Measurements from ENCODE around the gene WDR88.

- TF ChIP-seq, protein P1, sequence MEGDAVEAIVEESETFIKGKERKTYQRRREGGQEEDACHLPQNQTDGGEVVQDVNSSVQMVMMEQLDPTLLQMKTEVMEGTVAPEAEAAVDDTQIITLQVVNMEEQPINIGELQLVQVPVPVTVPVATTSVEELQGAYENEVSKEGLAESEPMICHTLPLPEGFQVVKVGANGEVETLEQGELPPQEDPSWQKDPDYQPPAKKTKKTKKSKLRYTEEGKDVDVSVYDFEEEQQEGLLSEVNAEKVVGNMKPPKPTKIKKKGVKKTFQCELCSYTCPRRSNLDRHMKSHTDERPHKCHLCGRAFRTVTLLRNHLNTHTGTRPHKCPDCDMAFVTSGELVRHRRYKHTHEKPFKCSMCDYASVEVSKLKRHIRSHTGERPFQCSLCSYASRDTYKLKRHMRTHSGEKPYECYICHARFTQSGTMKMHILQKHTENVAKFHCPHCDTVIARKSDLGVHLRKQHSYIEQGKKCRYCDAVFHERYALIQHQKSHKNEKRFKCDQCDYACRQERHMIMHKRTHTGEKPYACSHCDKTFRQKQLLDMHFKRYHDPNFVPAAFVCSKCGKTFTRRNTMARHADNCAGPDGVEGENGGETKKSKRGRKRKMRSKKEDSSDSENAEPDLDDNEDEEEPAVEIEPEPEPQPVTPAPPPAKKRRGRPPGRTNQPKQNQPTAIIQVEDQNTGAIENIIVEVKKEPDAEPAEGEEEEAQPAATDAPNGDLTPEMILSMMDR (IDR thresholded peaks at IDR 0.05): no peak
- no peak for TF ChIP-seq POLR2A (IDR thresholded peaks at IDR 0.05)
Observed at GRCh38 chr19:33174186-33174585, 42.3 kb downstream of the WDR88 start.

All from body of pancreas (tissue), 4 donors.